ENCODE results near the gene ANKS1B.

DNA sequence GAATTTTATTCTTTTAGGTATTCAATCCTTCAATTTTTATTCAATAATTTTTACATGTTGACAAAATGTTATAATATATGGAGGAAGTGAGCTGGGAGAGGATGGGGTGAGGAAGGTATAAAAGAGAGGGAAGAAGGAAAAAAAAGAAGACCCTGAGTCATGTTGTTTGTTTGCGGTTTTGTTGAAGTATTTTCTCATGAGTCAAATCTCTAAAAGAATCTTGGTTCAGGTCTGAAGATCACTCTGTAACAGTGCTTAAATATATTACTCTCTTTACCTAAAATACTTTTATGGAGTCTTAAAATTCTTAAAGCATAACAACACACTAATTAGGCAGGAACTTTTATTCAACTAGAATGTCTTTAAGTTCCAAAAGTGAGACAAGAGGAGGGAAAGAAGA, 826.8 kb downstream of the ANKS1B start:
- TF ChIP-seq, protein P1, sequence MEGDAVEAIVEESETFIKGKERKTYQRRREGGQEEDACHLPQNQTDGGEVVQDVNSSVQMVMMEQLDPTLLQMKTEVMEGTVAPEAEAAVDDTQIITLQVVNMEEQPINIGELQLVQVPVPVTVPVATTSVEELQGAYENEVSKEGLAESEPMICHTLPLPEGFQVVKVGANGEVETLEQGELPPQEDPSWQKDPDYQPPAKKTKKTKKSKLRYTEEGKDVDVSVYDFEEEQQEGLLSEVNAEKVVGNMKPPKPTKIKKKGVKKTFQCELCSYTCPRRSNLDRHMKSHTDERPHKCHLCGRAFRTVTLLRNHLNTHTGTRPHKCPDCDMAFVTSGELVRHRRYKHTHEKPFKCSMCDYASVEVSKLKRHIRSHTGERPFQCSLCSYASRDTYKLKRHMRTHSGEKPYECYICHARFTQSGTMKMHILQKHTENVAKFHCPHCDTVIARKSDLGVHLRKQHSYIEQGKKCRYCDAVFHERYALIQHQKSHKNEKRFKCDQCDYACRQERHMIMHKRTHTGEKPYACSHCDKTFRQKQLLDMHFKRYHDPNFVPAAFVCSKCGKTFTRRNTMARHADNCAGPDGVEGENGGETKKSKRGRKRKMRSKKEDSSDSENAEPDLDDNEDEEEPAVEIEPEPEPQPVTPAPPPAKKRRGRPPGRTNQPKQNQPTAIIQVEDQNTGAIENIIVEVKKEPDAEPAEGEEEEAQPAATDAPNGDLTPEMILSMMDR (IDR thresholded peaks at IDR 0.05) = no peak
- TF ChIP-seq, protein P2, sequence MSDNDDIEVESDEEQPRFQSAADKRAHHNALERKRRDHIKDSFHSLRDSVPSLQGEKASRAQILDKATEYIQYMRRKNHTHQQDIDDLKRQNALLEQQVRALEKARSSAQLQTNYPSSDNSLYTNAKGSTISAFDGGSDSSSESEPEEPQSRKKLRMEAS (CRISPR knock-in tag; IDR thresholded peaks at IDR 0.05) = no peak
- TF ChIP-seq GABPB1 (CRISPR knock-in tag; IDR thresholded peaks at IDR 0.05) (no peak), USF2 (CRISPR knock-in tag; IDR thresholded peaks at IDR 0.05) (no peak), E2F5 (CRISPR knock-in tag; IDR thresholded peaks at IDR 0.05) (no peak), CREM (CRISPR knock-in tag; IDR thresholded peaks at IDR 0.05) (no peak), TCF7 (CRISPR knock-in tag; IDR thresholded peaks at IDR 0.05; ENCODE audit: low read depth) (no peak), NFATC4 (CRISPR knock-in tag; IDR thresholded peaks at IDR 0.05) (no peak), TP53 (CRISPR knock-in tag; IDR thresholded peaks at IDR 0.05) (no peak), ZNF416 (CRISPR knock-in tag; IDR thresholded peaks at IDR 0.05) (no peak), FOXK1 (CRISPR knock-in tag; IDR thresholded peaks at IDR 0.05) (no peak)
- TF ChIP-seq, protein P3, sequence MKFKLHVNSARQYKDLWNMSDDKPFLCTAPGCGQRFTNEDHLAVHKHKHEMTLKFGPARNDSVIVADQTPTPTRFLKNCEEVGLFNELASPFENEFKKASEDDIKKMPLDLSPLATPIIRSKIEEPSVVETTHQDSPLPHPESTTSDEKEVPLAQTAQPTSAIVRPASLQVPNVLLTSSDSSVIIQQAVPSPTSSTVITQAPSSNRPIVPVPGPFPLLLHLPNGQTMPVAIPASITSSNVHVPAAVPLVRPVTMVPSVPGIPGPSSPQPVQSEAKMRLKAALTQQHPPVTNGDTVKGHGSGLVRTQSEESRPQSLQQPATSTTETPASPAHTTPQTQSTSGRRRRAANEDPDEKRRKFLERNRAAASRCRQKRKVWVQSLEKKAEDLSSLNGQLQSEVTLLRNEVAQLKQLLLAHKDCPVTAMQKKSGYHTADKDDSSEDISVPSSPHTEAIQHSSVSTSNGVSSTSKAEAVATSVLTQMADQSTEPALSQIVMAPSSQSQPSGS (CRISPR knock-in tag; IDR thresholded peaks at IDR 0.05; ENCODE audit: borderline replicate concordance, low read depth) = no peak
